SW 1271 (cell line): ENCODE results near the gene CLIP3.

Experiments
- DNase-seq, 2 experiments: peaks; one replicate each; lab custom pipeline; 2025; lab: John Stamatoyannopoulos, UW

CLIP3 gene

DNA sequence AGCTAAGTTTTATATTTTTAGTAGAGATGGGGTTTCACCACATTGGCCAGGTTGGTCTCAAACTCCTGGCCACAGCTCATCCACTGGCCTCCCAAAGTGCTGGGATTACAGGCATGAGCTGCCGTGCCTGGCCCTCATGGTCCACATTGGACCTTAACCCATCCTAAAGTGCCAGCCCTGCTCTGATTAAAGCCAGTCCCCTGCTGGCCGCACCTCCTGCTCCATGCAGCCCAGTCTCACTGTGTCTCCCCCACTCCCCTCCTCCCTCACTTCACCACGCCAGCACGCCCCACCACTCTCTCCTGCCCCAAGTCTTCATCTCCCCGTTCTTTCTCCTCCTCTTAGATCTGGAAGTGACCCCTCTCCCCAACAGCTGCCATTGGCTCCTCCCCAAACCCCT is 54.4 kb downstream of the CLIP3 start:
- no peak for DNase-seq

DNA sequence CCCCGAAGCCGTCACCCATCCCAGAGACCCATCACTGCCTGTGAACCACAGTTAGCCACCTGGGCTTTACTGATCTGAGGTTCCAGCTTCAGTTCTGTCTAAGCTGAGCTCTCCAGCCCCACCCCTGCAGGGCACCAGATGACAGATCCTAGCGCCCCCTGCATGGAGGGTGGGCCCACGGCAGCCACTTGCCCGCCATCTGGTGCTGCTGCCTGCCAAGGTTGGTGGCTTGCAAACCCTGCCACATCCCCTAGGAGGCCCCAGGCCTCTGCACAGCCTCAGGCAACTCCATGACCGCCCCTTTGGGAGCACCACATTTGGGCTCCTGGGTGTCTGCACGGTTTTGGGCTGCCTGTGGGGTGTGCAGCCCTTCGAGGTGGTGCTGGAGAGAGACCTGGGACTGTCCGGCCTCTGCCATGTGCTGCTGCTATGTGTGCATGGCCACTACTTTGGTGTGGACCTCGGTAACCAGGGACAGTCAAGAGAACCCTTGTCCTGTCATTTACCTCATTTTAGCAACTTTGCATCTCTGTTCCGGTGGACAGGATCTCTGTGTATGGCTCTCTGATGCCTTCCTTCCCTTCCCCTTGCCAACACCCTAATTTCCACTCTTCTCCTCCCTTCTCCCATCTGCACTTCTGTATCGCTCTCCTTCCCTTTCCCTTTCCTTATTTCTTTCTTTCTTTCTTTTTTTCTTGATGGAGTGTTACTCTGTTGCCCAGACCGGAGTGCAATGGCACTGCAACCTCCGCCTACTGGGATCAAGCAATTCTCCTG is 55.0 kb downstream of the CLIP3 start:
- no peak for DNase-seq

DNA sequence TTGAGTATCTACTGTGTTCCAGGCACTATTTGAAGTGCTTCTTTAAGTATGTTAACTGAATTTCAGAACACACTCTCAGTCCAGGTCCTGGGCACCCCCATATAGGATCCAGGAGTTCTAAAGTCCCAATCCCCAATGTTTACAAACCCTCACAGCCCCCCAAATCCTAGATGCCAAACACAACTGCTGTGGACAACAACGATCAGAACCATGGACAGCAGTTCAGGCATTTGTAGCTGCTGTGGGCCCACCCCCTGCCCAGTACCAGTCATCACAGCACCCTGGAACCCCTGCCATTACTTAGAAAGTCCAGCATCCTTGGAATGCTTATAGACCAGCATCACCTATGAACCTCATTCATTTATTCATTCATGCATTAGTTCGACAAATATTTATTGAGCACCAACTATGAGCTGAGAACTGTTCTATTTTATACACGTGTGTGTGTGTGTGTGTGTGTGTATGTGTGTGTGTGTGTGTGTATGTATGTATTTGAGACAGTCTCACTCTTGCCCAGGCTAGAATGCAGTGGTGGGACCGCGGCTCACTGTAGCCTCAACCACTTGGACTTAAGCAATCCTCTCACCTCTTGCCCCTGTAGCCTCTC is 57.0 kb downstream of the CLIP3 start:
- no peak for DNase-seq

DNA sequence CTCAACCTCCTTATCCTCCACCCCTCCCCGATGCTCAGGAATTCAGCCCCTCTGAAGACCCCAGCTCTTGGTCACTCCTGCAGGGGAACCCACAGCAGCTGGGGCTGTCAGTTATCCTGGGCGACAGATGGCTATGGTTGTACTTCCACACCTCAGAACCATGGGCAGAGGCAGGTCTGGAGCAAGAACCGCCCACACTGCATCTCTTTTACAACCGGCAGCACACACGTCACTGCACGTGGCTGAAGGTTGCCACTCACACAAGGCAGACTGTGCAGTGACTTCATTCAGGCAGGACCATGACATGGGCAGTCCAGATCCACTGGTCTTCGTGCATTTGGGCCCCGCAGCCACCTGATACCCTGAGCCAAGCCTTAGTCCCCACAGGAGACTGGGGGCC is 59.2 kb downstream of the CLIP3 start:
- no peak for DNase-seq

DNA sequence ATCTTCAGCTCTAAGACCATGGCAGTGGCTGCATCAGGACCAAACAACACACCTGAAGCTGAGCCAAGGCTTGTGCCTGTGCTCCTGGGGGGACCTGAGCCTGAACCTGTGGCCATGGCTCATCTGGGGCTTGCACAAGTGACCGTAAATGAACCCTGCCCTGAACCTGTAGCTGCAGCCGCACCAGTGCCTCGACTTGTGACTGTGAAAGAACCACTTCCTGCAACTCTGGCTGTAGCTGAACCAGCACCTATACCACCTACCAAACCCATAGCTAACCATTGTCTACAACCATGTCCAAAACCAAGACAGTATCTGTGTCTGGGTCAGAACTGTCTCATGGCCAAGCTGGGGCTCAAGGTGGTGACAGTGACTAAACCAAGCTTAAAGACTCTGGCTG is 65.9 kb downstream of the CLIP3 start:
- no peak for DNase-seq
